WTC11 (cell line): ENCODE data around the gene C1orf35.

Experiments
- CTCF ChIP-seq: fragments of 200-600 bp; IDR thresholded peaks from 2 replicates; pipeline ENCODE4 v1.8.0; 2022; ENCODE audit warnings: antibody characterized with exemption
- E2F4 ChIP-seq: sonication (generic); formaldehyde crosslinking; IDR thresholded peaks from 2 replicates; pipeline ENCODE4 v1.8.1; 2022; ENCODE audit warnings: low read depth, mild to moderate bottlenecking, moderate library complexity, missing genetic modification reagents, borderline replicate concordance
- FOXJ3 ChIP-seq: sonication (generic); formaldehyde crosslinking; IDR thresholded peaks from 2 replicates; pipeline ENCODE4 v1.9.0; 2021; ENCODE audit warnings: missing genetic modification reagents, mild to moderate bottlenecking, borderline replicate concordance
- MYBL2 ChIP-seq: sonication (generic); formaldehyde crosslinking; IDR thresholded peaks from 2 replicates; pipeline ENCODE4 v1.8.1; 2023; ENCODE audit warnings: mild to moderate bottlenecking, moderate library complexity, missing genetic modification reagents
- NFYB ChIP-seq: sonication (generic); formaldehyde crosslinking; conservative IDR thresholded peaks from 2 replicates; pipeline ENCODE4 v1.8.0; 2022; ENCODE audit warnings: low read depth, missing genetic modification reagents
- NR1H2 ChIP-seq: sonication (generic); formaldehyde crosslinking; IDR thresholded peaks from 2 replicates; pipeline ENCODE4 v1.9.0; 2021; ENCODE audit warnings: mild to moderate bottlenecking, moderate library complexity, missing genetic modification reagents
- OVOL2 ChIP-seq: fragments of 250-450 bp; sonication (Bioruptor Pico); IDR thresholded peaks from 2 replicates; pipeline ENCODE4 v1.9.0; 2021; ENCODE audit warnings: mild to moderate bottlenecking, borderline replicate concordance
- SP1 ChIP-seq: sonication (generic); formaldehyde crosslinking; conservative IDR thresholded peaks from 2 replicates; pipeline ENCODE4 v1.8.1; 2022; ENCODE audit warnings: missing genetic modification reagents
- USF2 ChIP-seq: sonication (generic); formaldehyde crosslinking; IDR thresholded peaks from 2 replicates; pipeline ENCODE4 v1.8.1; 2023; ENCODE audit warnings: mild to moderate bottlenecking, missing genetic modification reagents, moderate library complexity
- TF ChIP-seq, protein P1 (sequence below): sonication (generic); formaldehyde crosslinking; IDR thresholded peaks from 2 replicates; pipeline ENCODE4 v1.8.1; 2022; ENCODE audit warnings: low read depth, missing genetic modification reagents, borderline replicate concordance
- TF ChIP-seq, protein P2 (sequence below): sonication (generic); formaldehyde crosslinking; IDR thresholded peaks from 2 replicates; pipeline ENCODE4 v1.8.0; 2022; ENCODE audit warnings: mild to moderate bottlenecking, missing genetic modification reagents
- TF ChIP-seq, protein P3 (sequence below): sonication (generic); formaldehyde crosslinking; conservative IDR thresholded peaks from 2 replicates; pipeline ENCODE4 v1.8.1; 2022; ENCODE audit warnings: mild to moderate bottlenecking, missing genetic modification reagents

DNA sequence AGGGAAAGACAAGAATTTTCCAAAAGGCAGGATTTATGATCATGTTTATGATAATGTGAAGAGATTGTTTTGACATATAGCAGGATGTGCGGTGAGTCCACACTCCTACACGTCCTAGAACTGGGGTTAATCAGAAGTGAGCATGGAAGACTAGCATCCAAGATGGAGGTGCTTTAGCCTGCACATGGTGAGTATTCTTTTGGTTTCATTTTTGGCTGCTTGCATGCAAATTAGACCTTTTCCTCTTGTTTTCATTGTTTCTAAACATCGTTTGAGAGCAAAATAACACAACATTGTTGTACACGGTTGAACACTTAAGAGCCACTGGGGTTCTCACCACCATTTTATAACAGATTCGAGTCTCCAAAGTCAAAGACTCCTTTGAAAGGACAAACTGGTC lies 22.1 kb upstream of the C1orf35 start:
- no peak for TF ChIP-seq CTCF
- TF ChIP-seq, protein P1, sequence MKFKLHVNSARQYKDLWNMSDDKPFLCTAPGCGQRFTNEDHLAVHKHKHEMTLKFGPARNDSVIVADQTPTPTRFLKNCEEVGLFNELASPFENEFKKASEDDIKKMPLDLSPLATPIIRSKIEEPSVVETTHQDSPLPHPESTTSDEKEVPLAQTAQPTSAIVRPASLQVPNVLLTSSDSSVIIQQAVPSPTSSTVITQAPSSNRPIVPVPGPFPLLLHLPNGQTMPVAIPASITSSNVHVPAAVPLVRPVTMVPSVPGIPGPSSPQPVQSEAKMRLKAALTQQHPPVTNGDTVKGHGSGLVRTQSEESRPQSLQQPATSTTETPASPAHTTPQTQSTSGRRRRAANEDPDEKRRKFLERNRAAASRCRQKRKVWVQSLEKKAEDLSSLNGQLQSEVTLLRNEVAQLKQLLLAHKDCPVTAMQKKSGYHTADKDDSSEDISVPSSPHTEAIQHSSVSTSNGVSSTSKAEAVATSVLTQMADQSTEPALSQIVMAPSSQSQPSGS (CRISPR knock-in tag) = no peak
- TF ChIP-seq FOXJ3 (CRISPR knock-in tag) = no peak
- no peak for TF ChIP-seq SP1 (CRISPR knock-in tag)
- TF ChIP-seq NFYB (CRISPR knock-in tag) = no peak
- TF ChIP-seq OVOL2 (CRISPR knock-in tag) = no peak
- TF ChIP-seq, protein P2, sequence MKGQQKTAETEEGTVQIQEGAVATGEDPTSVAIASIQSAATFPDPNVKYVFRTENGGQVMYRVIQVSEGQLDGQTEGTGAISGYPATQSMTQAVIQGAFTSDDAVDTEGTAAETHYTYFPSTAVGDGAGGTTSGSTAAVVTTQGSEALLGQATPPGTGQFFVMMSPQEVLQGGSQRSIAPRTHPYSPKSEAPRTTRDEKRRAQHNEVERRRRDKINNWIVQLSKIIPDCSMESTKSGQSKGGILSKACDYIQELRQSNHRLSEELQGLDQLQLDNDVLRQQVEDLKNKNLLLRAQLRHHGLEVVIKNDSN (CRISPR knock-in tag) = no peak
- no peak for TF ChIP-seq USF2
- TF ChIP-seq, protein P3, sequence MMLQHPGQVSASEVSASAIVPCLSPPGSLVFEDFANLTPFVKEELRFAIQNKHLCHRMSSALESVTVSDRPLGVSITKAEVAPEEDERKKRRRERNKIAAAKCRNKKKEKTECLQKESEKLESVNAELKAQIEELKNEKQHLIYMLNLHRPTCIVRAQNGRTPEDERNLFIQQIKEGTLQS (CRISPR knock-in tag) = no peak
- TF ChIP-seq E2F4 (CRISPR knock-in tag) = no peak
- no peak for TF ChIP-seq NR1H2 (CRISPR knock-in tag)
- TF ChIP-seq MYBL2 (CRISPR knock-in tag) = no peak
